Measurements from ENCODE around the gene KLHDC9.

KLHDC9 gene

GRCh38 chr1:161066694-161067093 lies 31.5 kb upstream of the KLHDC9 start:
- no peak overlapping the region for H3K4me3 ChIP-seq (ENCODE audit: low read depth, low read length)

GRCh38 chr1:161068306-161069234 lies 29.6 kb upstream of the KLHDC9 start:
- H3K27me3 ChIP-seq (ENCODE audit: control insufficient read depth, insufficient read depth, low read length) = no peaks in the 10 kb centered on the region
- TF ChIP-seq CTCF (IDR thresholded peaks at IDR 0.05) = no peak
- no peaks in the 10 kb centered on the region for H3K4me1 ChIP-seq
- H3K79me2 ChIP-seq = no peaks in the 10 kb centered on the region
- no peak overlapping the region for H2AFZ ChIP-seq
- H3K27ac ChIP-seq = no peak overlapping the region
- no peak overlapping the region for H3K9ac ChIP-seq
- H3K4me3 ChIP-seq (ENCODE audit: low read depth, low read length) = no peak overlapping the region
- H3K4me2 ChIP-seq (ENCODE audit: low read length) = no peak overlapping the region
- H3K36me3 ChIP-seq (ENCODE audit: control insufficient read depth, insufficient read depth, low read length) = no peaks in the 10 kb centered on the region
- H3K9me3 ChIP-seq (ENCODE audit: control insufficient read depth, low read length) = no peaks in the 10 kb centered on the region

More at GRCh38 chr1:161066694-161067093, 31.5 kb upstream of the KLHDC9 start:
- no peaks in the 10 kb centered on the region for H3K4me1 ChIP-seq
- no peak overlapping the region for H2AFZ ChIP-seq
- no peaks in the 10 kb centered on the region for H3K79me2 ChIP-seq
- no peak overlapping the region for H3K27ac ChIP-seq
- TF ChIP-seq CTCF (IDR thresholded peaks at IDR 0.05) = no peak
- H3K9ac ChIP-seq = no peak overlapping the region
- H3K9me3 ChIP-seq (ENCODE audit: control insufficient read depth, low read length) = no peaks in the 10 kb centered on the region
- no peaks in the 10 kb centered on the region for H3K27me3 ChIP-seq (ENCODE audit: control insufficient read depth, insufficient read depth, low read length)
- no peaks in the 10 kb centered on the region for H3K36me3 ChIP-seq (ENCODE audit: control insufficient read depth, insufficient read depth, low read length)
- H3K4me2 ChIP-seq (ENCODE audit: low read length) = no peak overlapping the region

- Histone ChIP-seq H3K9me3 (ENCODE audit: control insufficient read depth, low read length) (no peaks in the 10 kb centered on the region), H3K4me3 (ENCODE audit: low read depth, low read length) (no peak overlapping the region), H3K4me1 (no peaks in the 10 kb centered on the region), H3K4me2 (ENCODE audit: low read length) (no peak overlapping the region), H3K79me2 (no peaks in the 10 kb centered on the region), H3K9ac (no peak overlapping the region), H3K36me3 (ENCODE audit: control insufficient read depth, insufficient read depth, low read length) (no peaks in the 10 kb centered on the region), H3K27ac (no peak overlapping the region), H3K27me3 (ENCODE audit: control insufficient read depth, insufficient read depth, low read length) (no peaks in the 10 kb centered on the region), H2AFZ (no peak overlapping the region)
- no peak for TF ChIP-seq CTCF (IDR thresholded peaks at IDR 0.05)
Observed at GRCh38 chr1:161069241-161069640, 28.9 kb upstream of the KLHDC9 start.

- Histone ChIP-seq H3K27ac (no peak within 1 kb of the TSS), H3K27me3 (ENCODE audit: control insufficient read depth, insufficient read depth, low read length) (no peaks in the 10 kb centered on the region), H3K4me3 (ENCODE audit: low read depth, low read length) (no peak within 1 kb of the TSS), H3K4me2 (ENCODE audit: low read length) (no peak within 1 kb of the TSS), H3K36me3 (ENCODE audit: control insufficient read depth, insufficient read depth, low read length) (no peaks in the 10 kb centered on the region), H3K9me3 (ENCODE audit: control insufficient read depth, low read length) (no peaks in the 10 kb centered on the region), H3K4me1 (no peaks in the 10 kb centered on the region), H3K9ac (no peak within 1 kb of the TSS), H2AFZ (no peak within 1 kb of the TSS), H3K79me2 (no peaks in the 10 kb centered on the region)
- TF ChIP-seq CTCF (IDR thresholded peaks at IDR 0.05) = no peak
Observed at GRCh38 chr1:161069731-161070270, 28.4 kb upstream of the KLHDC9 start, which contains the start of gene ARHGAP30. Gene ARHGAP30, minus strand, starts transcription at chr1:161069891. Its CDS starts 267 bp downstream, at chr1:161069624.
